Activated CD4-positive, alpha-beta memory T cell treated with anti-CD3 and anti-CD28 coated beads for 36 hours (primary cell): ENCODE results near the gene KHSRP. TPM values are rescaled to one million over a fixed set of nuclear protein-coding genes. Genes with fewer than 3 reads are reported as not detected.
"Not testable (repeated sequence)": the region's sequence is repeated elsewhere in the genome, so short reads cannot be mapped to it uniquely, and the experiment has no call there.

Experiments
- CTCF ChIA-PET: fragments of 350-600 bp; sonication (Branson Sonifier 250); formaldehyde crosslinking; loops from one replicate; lab custom pipeline; 2021; ENCODE audit warnings: antibody characterized with exemption, inconsistent platforms; lab: Charles Lee
- POLR2A ChIA-PET: fragments of 350-600 bp; sonication (Branson Sonifier 250); formaldehyde crosslinking; loops from one replicate; lab custom pipeline; 2021; ENCODE audit warnings: antibody characterized with exemption; lab: Charles Lee
- DNase-seq: peaks from one replicate; pipeline ENCODE4 v3.0.0-alpha.2; 2020
- H3K27ac Mint-ChIP-seq: one replicate; pipeline ENCODE4 v1.8.0; 2021; ENCODE audit warnings: mixed read lengths
- H3K27me3 Mint-ChIP-seq: one replicate; pipeline ENCODE4 v1.8.0; 2021; ENCODE audit warnings: mixed read lengths
- H3K36me3 Mint-ChIP-seq: one replicate; pipeline ENCODE4 v1.8.0; 2021; ENCODE audit warnings: mixed read lengths
- H3K4me1 Mint-ChIP-seq: one replicate; pipeline ENCODE4 v1.8.0; 2021; ENCODE audit warnings: low read depth, mixed read lengths
- H3K4me3 Mint-ChIP-seq: one replicate; pipeline ENCODE4 v1.8.0; 2021; ENCODE audit warnings: mild to moderate bottlenecking, mixed read lengths
- H3K9me3 Mint-ChIP-seq: one replicate; pipeline ENCODE4 v1.8.0; 2021; ENCODE audit warnings: mixed read lengths
- intact Hi-C: fragments of 100-400 bp; cut with micrococcal nuclease; formaldehyde crosslinking; loops from one replicate; pipeline ENCODE4 v1.15.1; 2023
- total RNA-seq, 2 experiments: library from RNA; stranded (reverse); gene quantifications; one replicate each; pipeline ENCODE4 v1.2.3, GENCODE V29; 2021

Gene KHSRP
- total RNA-seq, 2 experiments from 2014 or later = 296 to 305 TPM

GRCh38 chr19:6414793-6415590, 9.6 kb downstream of the KHSRP start:
- H3K36me3 Mint-ChIP-seq = peaks cover 48% of the 10 kb centered on the region
- H3K4me1 Mint-ChIP-seq = no peaks in the 10 kb centered on the region
- intact Hi-C loops = no loop called here
- no peak overlapping the region for H3K4me3 Mint-ChIP-seq
- H3K27ac Mint-ChIP-seq = no peak overlapping the region
- H3K27me3 Mint-ChIP-seq = no peaks in the 10 kb centered on the region
- H3K9me3 Mint-ChIP-seq = no peaks in the 10 kb centered on the region
- CTCF ChIA-PET = no interaction called here
- no peak for DNase-seq
- POLR2A ChIA-PET = no interaction called here

GRCh38 chr19:6413721-6414643, 10.6 kb downstream of the KHSRP start:
- H3K27me3 Mint-ChIP-seq = no peaks in the 10 kb centered on the region
- intact Hi-C loops = no loop called here
- no peak for DNase-seq
- peaks cover 38% of the 10 kb centered on the region for H3K36me3 Mint-ChIP-seq
- ChIA-PET POLR2A (no interaction called here), CTCF (no interaction called here)
- no peak overlapping the region for H3K27ac Mint-ChIP-seq
- no peak overlapping the region for H3K4me3 Mint-ChIP-seq
- H3K4me1 Mint-ChIP-seq = no peaks in the 10 kb centered on the region
- H3K9me3 Mint-ChIP-seq = no peaks in the 10 kb centered on the region

- no peak overlapping the region for H3K4me3 Mint-ChIP-seq
- H3K36me3 Mint-ChIP-seq = peaks cover 31% of the 10 kb centered on the region
- ChIA-PET POLR2A (no interaction called here), CTCF (interaction anchor here (1.4 kb wide), 1 partner anchor 103 kb away, joined by 3 read pairs; no protein-coding TSS in a partner anchor)
- no peaks in the 10 kb centered on the region for H3K27me3 Mint-ChIP-seq
- no peak overlapping the region for H3K27ac Mint-ChIP-seq
- no peaks in the 10 kb centered on the region for H3K9me3 Mint-ChIP-seq
- intact Hi-C loops = no loop called here
- H3K4me1 Mint-ChIP-seq = no peaks in the 10 kb centered on the region
- no peak for DNase-seq
Measured at GRCh38 chr19:6413291-6413690, 11.3 kb downstream of the KHSRP start.

- ChIA-PET CTCF (interaction anchor here (0.6 to 1.8 kb wide), 4 partner anchors 12 to 104 kb away, joined by 3 to 5 read pairs (median 3); partner anchors contain the start of gene KHSRP), POLR2A (interaction anchor here (1.0 kb wide), 1 partner anchor 12 kb away, joined by 3 read pairs; the partner anchor contains the start of gene KHSRP)
- H3K9me3 Mint-ChIP-seq = no peaks in the 10 kb centered on the region
- intact Hi-C loops = no loop called here
- peaks cover 29% of the 10 kb centered on the region for H3K36me3 Mint-ChIP-seq
- no peaks in the 10 kb centered on the region for H3K27me3 Mint-ChIP-seq
- H3K27ac Mint-ChIP-seq = no peak overlapping the region
- no peaks in the 10 kb centered on the region for H3K4me1 Mint-ChIP-seq
- H3K4me3 Mint-ChIP-seq = no peak overlapping the region
- peak; percentile 67 for DNase-seq
Measured at GRCh38 chr19:6412447-6413091, 12.0 kb downstream of the KHSRP start.

GRCh38 chr19:6412061-6412446, 12.6 kb downstream of the KHSRP start:
- Mint-ChIP-seq H3K4me1 (no peaks in the 10 kb centered on the region), H3K27ac (no peak overlapping the region), H3K36me3 (peaks cover 26% of the 10 kb centered on the region), H3K27me3 (no peaks in the 10 kb centered on the region), H3K9me3 (no peaks in the 10 kb centered on the region), H3K4me3 (no peak overlapping the region)
- ChIA-PET POLR2A (interaction anchor here (1.0 kb wide), 1 partner anchor 13 kb away, joined by 3 read pairs; the partner anchor contains the start of gene KHSRP), CTCF (interaction anchor here (1.4 to 1.8 kb wide), 3 partner anchors 14 to 194 kb away, joined by 3 to 5 read pairs (median 3); no protein-coding TSS in a partner anchor)
- DNase-seq = no peak
- intact Hi-C loops = no loop called here

GRCh38 chr19:6409346-6409745, 15.3 kb downstream of the KHSRP start:
- intact Hi-C loops = no loop called here
- H3K27me3 Mint-ChIP-seq = no peaks in the 10 kb centered on the region
- POLR2A ChIA-PET = no interaction called here
- H3K27ac Mint-ChIP-seq = no peak overlapping the region
- peaks cover 8% of the 10 kb centered on the region for H3K36me3 Mint-ChIP-seq
- CTCF ChIA-PET = no interaction called here
- H3K4me3 Mint-ChIP-seq = no peak overlapping the region
- H3K4me1 Mint-ChIP-seq = no peaks in the 10 kb centered on the region
- no peaks in the 10 kb centered on the region for H3K9me3 Mint-ChIP-seq
- no peak for DNase-seq

- ChIA-PET CTCF (no interaction called here), POLR2A (no interaction called here)
- H3K9me3 Mint-ChIP-seq = no peaks in the 10 kb centered on the region
Measured at GRCh38 chr19:6406401-6406800, 18.2 kb downstream of the KHSRP start.

GRCh38 chr19:6402837-6403608, 21.6 kb downstream of the KHSRP start:
- DNase-seq = no peak
- Mint-ChIP-seq H3K4me1 (no peaks in the 10 kb centered on the region), H3K4me3 (no peak overlapping the region), H3K9me3 (no peaks in the 10 kb centered on the region), H3K36me3 (no peaks in the 10 kb centered on the region), H3K27ac (no peak overlapping the region), H3K27me3 (no peaks in the 10 kb centered on the region)
- ChIA-PET CTCF (no interaction called here), POLR2A (interaction anchor here (0.6 kb wide), 1 partner anchor 286 kb away, joined by 3 read pairs; no protein-coding TSS in a partner anchor)
- intact Hi-C loops = no loop called here

More at GRCh38 chr19:6406401-6406800, 18.2 kb downstream of the KHSRP start:
- Mint-ChIP-seq H3K27ac (no peak overlapping the region), H3K36me3 (no peaks in the 10 kb centered on the region), H3K4me3 (no peak overlapping the region), H3K4me1 (no peaks in the 10 kb centered on the region), H3K27me3 (no peaks in the 10 kb centered on the region)
- intact Hi-C loops = no loop called here
- no peak for DNase-seq

GRCh38 chr19:6402058-6402457, 22.6 kb downstream of the KHSRP start:
- no peaks in the 10 kb centered on the region for H3K36me3 Mint-ChIP-seq
- ChIA-PET CTCF (no interaction called here), POLR2A (no interaction called here)
- no peaks in the 10 kb centered on the region for H3K4me1 Mint-ChIP-seq
- DNase-seq = no peak
- H3K27me3 Mint-ChIP-seq = no peaks in the 10 kb centered on the region
- intact Hi-C loops = no loop called here
- no peak overlapping the region for H3K4me3 Mint-ChIP-seq
- no peaks in the 10 kb centered on the region for H3K9me3 Mint-ChIP-seq
- H3K27ac Mint-ChIP-seq = no peak overlapping the region

GRCh38 chr19:6400062-6400944, 24.3 kb downstream of the KHSRP start:
- CTCF ChIA-PET, intact Hi-C loops, H3K9me3 Mint-ChIP-seq, H3K27ac Mint-ChIP-seq, H3K4me1 Mint-ChIP-seq, DNase-seq, H3K36me3 Mint-ChIP-seq, H3K27me3 Mint-ChIP-seq, POLR2A ChIA-PET, H3K4me3 Mint-ChIP-seq: not testable (repeated sequence)
